HG03135 (cell line): ENCODE measurements around the gene FYN.
"Not testable (repeated sequence)": the region's sequence is repeated elsewhere in the genome, so short reads cannot be mapped to it uniquely, and the experiment has no call there.

Experiments
- ATAC-seq: cut with Tn5 transposase; IDR thresholded peaks from one replicate; pipeline ENCODE4 v1.9.1; 2021; ENCODE audit warnings: mild to moderate bottlenecking, moderate library complexity; ENCODE audit not compliant: unreplicated experiment

Gene FYN

DNA sequence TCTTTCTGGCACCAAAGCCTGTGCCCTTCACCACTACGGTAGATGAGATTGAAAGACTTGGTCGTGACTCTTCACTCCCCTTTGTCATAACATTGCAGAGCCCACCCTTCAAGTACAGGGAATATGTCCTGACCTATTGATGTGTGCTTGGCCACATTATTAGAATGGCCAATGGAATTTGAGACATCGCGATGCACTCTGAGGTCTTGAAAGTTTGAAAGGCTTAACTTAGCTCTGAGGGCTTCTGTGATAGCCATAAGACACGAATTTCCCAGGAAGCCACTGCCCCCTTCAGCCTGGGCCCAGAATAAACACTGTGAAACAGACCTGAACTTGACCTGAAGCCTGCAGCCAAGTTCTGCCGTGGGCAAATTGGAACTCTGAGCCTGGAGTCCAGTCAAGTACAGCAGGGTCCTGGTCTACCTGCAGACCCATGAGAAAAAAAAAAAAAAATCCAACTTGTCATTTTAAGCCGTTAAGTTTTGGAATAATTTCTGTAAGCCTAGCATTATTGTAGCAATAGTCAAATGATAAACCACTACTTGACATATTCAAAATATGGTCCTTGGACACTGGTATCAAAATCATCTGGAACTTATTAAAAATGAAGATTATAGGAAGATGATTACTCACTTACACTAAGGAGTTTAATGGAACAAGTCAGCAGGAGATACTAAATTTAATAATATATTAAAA lies 230.6 kb downstream of the FYN start:
- peak; percentile 78 for ATAC-seq

DNA sequence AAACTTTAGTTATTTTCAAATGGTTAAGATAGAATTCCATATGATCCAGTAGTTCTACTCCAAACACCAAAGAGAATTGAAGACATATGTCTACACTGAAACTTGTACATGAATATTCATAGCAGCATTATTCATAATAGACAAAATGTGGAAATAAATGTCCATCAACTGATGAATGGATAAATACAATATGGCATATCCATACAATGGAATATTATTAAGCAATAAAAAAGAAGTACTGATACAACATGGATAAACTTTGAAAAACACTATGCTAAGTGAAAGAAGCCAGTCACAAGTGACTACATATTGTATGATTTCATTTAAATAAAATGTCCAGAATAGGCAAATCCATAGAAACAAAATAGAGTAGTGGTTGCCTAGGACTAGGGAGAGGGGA lies 234.0 kb downstream of the FYN start:
- no peak for ATAC-seq

DNA sequence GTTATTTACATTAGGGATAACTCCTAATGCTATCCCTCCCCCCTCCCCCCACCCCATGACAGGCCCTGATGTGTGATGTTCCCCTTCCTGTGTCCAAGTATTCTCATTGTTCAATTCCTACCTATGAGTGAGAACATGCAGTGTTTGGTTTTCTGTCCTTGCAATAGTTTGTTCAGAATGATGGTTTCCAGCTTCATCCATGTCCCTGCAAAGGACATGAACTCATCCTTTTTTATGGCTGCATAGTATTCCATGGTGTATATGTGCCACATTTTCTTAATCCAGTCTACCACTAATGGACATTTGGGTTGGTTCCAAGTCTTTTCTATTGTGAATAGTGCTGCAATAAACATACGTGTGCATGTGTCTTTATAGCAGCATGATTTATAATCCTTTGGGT lies 238.3 kb downstream of the FYN start:
- ATAC-seq, result not testable (repeated sequence)

DNA sequence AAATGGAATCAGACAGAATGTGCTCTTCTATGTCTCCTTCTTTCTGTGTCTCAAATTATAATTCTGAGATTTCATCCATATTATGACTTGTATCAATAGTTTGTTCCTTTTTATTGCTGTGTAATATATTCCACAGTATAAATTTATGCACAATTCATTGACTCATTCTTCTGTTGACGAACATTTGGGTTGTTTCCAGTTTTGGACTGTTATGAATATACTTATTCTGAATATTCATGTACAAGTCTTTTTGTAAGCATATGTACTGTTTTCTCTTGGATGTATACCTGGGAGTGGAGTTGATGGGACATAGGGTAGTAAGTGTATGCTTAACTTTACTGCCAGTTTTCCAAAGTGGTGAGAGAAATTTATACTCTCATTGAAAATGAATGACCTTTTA lies 239.4 kb downstream of the FYN start:
- ATAC-seq, result no peak

DNA sequence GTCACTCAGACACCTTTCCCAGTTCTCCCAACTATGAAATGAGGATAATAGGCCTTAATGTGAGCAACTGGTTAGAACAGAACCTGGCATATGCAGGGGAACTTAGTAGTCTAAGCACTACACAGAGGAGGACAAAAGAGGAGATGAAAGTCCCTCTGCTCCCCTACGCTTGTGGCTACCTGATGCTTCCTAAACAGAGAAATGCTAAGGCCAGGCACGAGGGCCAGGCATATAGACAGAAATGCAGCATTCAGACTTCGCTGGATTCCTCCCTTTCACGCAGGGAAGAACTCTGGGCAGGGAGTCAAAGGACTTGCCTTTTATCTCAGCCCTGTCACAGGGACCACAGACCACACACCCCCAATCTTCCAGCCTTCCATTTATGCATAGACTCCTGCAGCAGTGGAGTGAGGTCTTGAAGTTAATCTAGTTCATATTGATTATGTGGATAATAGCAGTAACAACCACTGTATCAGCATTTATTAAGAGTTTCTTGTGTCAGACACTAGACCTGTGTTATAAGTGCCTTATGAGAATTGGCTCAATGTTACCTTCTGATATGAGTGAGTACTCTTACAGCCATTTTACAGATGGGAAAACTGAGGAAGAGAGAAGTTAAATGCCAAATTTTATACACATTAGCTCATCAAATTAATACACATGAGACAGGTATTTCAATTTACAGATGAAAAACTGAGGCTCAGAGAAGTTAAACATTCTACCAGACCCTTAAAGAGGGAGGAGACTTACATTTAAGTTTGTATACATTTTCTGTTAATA lies 240.6 kb downstream of the FYN start:
- no peak for ATAC-seq

DNA sequence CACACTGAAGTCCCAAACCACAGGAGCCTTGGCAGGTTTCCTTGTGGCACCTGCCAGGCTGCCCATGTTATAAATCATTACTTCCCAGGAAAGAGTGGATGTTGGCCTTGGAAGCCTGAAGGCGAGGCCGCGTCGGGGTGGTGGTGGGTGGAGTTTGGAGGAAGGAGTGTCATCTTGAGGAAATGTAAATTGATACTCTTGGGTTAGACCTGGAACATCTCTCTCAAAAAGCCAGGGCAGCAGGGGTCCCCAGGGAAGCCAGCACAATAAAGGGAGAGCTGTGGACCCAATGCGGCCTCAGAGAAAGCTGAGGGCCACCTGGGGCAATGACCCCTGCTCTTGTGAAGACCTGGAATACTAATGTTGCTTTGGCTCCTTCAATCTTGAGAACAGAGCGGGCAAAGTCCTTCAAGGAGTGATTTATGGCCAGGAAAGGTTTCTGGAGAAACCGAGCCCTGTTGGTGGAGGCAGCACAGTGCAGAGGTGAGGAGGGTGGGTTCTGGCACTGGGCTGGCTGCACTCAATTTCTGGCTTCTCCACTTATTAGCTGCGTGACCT lies 241.3 kb downstream of the FYN start:
- ATAC-seq, result no peak

DNA sequence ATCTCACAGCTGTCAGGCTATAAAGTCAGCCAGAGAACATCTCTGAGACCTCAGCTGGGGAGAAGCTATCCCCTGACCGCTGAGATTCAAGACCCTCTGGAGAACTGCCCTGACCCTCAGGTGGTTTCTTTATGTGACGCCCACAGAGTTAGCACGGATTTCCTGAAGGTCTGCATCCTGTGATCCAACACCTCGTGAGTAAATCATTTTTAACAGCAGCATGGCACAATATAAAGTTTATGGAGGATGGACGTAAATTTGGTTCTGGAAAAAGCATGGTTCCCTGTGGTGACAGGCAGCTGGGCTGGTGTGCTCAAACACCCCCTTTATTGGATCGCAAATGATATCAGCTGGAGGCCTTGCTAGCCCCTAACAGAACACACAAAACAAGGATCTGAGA lies 242.2 kb downstream of the FYN start:
- ATAC-seq, result no peak

DNA sequence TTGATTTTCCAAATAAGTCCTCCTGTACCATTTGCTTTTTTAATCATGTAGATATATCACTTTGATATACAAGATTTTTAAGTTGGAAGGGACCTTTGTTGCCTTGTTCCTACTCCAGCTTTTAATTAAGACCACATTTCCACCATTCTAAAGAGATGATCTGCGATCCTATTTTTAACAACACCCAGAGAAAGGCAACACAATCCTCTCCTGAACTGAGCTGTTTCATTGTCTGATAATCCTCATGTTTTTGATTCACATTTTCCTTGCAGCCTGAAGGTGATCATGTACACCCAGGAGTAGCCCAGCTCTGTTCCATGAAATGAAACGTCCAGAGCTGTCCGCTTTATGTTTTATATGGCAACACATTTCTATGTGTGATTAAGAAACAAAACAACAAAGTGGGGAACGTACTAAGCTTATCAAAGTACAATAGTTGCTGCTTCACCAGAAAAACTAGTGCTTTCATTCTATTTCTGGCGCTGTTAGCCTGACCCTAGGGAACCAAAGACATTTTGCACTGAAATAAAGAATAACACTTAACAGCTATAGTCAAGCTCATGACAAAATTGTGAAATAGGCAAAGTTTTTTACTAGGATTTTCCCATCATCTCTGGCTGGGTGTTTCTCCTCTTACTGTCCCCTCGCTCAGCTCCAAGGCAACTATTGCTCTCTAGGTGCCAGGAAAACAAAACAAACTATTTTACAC lies 245.0 kb downstream of the FYN start:
- ATAC-seq, result no peak

DNA sequence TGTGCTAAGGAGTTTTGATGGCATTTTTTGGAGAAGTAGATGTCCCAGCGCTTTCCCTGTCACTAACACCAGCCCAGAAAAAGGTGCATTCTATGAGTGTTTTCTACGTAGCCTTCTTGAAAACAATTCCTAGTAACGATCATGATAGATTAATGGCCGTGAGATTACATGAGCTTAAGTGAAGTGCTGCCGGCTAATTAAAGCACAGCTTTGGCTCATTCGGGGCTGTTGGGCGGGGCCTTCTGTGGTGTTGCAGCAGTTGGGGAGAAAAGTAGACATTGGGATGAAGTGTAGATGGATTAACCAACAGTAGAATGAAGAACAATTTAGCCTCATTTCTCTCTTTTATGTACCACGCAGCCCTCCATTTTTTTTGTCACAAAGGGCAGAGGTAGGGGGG lies 246.8 kb downstream of the FYN start:
- no peak for ATAC-seq

DNA sequence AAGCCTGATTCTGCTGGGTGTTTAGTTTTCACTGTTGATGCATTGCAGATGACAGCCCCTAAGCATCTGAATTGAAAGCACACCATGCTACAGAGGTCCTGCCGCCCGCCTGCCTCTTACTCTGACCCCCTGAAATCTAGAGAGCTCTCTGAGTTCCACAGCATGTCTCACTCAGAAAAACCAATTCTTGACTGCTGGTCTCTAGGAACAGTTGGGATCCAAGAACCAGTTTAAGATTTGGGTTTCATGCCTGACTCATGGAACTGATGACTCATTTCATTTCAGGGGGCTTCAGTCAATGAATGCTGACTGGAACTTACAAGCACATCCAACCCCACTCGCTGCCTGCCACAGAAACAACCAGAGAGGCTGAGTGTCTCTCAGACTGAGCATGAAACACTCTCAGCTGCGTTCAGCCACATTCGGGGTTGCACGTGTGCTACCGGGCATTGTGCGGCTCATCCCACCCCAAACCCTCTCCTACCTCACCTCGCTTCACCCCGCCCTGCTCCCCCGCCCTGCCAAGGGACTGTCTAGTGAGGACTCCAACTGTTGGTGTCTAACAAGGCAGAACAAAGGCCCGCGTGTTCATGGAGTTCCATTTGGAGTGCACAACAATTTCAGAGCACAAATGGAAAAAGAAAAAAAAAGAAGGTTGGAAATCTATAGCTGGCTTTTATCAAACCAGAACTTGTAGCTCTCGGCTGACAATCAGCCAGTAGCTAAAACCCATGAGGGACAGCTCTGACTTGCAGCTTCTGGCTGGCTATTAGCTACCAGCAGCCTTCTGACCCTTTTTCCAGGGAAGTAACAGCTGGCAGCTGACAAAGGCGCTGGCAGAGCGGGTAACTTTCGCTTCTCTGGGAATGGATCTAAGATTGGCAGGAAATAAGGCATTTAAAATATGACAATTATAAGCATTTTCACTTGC lies 247.5 kb downstream of the FYN start:
- no peak for ATAC-seq

DNA sequence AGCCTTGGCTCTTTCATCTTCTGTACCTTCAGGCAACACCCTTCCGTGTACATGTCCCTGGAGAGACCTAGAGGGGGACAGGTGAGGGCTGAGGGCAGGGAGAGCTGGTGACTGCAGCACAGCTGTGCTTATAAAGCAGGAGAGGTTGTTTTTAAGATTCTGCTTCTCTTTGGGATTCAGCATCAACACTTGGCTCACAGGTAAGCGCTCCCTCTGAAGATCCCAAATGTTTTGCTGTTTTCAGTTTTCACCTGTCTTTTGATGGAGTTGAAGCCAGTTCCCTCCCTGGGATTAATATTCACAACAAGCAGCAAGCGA lies 248.2 kb downstream of the FYN start:
- no peak for ATAC-seq

DNA sequence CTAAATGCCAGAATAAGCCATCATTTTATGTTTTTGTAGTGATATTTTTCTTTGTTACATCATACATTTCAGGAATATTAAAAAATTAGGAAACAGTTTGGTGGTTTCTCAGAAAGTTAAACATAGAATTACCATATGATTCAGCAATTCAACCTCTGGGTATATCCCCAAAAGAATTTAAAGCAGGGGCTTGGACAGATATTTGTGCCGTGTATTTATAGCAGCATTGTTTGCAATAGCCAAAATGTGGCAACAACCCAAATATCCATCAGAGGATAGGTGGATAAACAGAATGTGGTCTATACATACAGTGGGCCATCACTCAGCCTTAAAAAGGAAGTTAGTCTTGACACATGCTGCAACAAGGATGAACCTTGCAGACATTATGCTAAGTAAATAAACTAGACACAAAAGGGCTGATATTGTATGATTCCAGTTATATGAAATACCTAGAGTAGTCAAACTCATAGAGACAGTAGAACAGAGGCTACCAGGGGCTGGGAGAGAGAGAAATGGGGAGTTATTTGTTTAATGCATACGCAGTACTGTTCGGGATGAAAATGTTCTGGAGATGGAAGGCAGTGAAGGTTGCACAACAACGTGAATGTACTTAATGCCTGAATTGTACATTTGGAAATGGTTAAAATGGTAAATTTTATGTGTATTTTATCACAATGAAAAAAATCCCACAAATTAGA lies 248.7 kb downstream of the FYN start:
- ATAC-seq, result no peak

DNA sequence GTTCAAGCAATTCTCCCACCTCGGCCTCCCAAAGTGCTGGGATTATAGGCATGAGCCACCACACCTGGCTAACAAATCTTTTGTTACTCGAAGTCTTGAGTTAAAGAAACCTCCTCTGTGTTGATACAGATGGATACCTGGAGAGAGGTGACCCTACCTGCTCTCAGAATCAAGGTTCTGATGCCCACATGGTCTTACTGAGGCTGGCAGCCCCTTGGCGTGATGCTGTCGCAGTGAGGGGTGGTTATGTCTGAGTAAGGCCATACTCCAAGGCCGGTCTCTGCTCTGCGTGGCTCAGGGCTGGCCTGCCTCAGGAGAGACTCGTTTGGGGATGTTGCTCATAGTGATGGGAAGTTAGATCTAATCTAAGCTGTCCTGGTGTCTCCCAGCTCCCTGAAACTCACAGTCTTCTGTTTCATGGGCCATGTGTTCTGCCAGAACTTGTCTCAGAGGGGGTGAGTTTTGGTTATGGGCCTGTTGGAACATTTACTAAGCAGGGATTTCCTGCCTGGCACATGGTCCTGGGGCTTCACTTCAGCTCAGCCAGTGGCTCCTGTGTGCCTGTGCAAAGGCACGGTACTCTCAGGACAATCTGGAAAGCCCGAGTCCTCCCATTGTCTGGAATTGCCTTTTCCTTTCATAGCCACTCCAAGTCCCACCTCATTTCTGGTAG lies 250.1 kb downstream of the FYN start:
- no peak for ATAC-seq

DNA sequence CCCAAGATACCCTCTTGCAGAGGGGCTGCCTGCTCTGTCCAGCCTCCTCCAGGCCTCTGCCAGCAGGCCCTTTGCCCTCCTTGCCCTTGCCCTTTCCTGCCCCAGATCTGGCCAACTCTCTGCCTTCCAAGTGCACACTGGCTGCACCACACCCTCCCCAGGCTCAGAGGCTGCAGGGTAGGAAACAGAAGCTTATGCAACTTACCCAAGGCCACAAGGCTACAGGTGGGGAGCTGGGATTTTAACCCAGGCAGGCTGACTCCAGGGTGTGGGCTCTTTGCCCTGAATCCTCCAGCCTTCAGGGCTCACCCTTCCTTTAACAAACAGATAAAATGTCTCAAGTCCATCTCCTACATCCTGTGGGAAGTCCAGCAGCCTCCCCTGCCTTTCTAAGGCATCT lies 253.1 kb downstream of the FYN start:
- no peak for ATAC-seq

DNA sequence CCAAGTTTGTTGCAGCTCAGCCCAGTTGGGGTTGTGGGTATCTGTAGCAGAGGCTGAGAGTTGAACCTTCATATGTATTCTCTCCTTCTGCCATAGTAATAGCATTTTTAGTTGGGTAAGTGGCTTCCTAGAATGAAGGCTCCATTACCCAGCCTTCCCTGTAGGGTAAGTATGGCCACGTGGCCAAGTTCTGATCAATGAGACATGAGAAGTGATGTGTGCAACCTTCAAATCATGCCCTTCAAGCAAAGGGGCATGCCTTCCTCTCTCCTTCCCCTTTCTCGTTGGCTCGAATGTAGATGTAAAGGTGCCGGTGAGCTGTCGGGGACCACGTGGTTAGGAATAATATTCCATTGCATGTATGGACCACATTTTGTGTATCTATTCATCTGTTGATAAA lies 254.8 kb downstream of the FYN start:
- ATAC-seq, result no peak

DNA sequence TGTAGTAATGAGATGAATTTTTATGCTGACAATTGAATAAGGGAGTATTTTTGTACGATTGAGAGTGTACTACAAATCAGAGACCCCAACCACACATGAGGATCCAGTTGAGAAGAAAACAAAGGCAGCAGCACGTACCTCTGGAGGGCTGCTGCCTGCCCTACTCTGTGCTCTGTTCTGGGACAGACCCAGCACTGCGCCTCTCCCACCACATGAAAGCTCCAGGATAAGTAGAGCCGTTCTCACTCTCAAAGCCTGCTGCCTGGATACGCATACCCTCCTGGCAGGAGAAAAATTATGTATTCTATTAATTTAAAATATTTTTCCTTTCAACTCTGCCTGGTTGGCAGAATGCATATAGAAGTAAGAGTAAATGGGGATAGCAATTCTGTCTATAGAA lies 256.1 kb downstream of the FYN start:
- no peak for ATAC-seq

DNA sequence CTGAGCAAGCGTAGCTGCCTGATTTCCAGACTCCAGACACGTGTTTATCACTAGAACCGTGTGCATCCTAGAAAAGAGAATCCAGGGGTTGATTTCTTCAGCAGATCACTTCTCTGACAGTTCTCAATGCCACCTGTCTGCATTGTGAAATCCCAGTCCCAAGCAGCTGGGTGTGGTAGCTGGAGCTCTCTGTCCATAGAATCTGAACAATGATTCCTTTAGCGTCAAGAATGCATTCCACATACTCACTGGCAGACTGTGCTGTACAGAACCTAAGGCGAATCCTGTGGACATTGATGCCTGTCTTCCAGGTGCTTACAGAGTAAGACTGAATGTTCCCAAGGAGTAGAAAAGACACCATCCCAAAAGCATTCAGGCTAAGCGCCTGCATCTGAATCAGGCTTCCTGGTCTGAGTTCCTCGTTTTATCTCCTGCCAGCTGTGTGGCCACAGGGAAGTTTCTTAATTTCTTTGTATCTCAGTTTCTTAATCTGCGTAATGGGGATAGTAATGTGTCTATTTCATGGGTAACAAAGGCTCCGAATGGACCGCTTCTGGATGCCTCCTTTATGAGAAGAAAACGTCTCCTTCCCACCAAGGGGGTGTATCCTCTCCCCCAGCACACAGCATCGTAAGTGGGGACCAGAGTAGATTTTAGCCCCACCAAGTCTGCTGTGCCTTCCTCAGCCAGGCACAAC lies 257.2 kb downstream of the FYN start:
- ATAC-seq, result no peak

DNA sequence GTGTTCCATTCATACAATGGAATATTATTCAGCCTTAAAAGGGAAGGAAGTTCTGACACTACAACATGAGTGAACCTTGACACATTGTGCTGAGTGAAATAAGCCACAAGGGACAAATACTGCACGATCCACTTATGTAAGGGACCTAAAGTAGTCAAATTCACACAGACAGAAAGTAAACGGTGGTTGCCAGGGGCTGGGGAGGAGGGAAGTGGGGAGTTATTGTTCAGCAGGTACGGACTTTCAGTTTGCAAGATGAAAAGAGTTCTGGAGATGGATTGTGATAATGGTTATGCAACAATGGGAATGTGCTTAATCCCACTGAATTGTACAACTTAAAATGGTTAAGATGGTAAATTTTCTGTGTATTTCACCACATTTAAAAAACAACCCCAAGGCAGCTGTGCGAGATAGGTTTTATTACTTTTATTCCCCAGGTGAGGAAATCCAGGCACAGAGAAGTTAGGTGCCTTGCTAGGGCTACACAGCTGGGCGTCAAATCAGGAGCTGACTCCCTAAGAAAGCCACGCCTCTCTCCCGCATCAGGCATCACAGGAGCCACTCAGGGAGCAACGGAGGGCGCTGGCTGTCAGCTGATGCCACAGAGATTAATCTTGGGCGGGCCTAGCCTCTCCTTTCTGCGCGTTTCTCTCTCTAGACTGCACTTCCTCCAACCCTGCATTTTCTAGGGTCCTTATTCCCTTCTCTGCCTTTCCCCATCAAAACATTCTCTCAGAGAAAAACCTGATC lies 258.2 kb downstream of the FYN start:
- ATAC-seq, result no peak
